ENCODE measurements around the gene PDIA3.
A peak's percentile ranks its signal among the peaks of the same experiment; 100 is the strongest.
"Not testable (repeated sequence)": the region's sequence is repeated elsewhere in the genome, so short reads cannot be mapped to it uniquely, and the experiment has no call there.

The PDIA3 gene

DNA sequence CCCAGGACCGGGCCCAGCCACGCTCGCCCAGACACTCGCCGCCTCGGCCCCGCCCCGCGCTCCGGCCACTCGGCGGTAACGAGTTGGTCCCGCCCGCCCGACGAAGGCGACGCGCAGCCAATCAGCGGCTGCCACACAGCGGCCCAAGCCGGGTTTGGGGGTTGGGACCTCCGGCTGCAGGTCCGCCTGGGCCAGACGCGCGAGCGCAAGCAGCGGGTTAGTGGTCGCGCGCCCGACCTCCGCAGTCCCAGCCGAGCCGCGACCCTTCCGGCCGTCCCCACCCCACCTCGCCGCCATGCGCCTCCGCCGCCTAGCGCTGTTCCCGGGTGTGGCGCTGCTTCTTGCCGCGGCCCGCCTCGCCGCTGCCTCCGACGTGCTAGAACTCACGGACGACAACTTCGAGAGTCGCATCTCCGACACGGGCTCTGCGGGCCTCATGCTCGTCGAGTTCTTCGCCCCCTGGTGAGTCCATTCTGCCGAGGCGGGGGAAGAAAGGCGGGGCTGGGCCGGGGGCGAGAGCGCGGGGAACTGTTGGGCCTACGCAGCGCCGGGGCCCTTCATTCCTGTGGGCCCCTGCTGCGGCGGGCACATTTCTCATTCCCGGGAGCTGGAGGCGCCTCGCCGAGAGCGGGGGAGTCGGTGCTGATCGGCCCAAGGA lies at the start of gene PDIA3:
TSS of gene PDIA3 (plus strand) at position 194 of the 658 bp plus-strand sequence. CDS start at position 296, 102 bp downstream.
- peak; percentile 94 for DNase-seq (ENCODE audit: low spot score)

GRCh38 chr15:43702174-43702573 lies 44.1 kb upstream of the PDIA3 start:
- DNase-seq (ENCODE audit: low spot score) = no peak

DNA sequence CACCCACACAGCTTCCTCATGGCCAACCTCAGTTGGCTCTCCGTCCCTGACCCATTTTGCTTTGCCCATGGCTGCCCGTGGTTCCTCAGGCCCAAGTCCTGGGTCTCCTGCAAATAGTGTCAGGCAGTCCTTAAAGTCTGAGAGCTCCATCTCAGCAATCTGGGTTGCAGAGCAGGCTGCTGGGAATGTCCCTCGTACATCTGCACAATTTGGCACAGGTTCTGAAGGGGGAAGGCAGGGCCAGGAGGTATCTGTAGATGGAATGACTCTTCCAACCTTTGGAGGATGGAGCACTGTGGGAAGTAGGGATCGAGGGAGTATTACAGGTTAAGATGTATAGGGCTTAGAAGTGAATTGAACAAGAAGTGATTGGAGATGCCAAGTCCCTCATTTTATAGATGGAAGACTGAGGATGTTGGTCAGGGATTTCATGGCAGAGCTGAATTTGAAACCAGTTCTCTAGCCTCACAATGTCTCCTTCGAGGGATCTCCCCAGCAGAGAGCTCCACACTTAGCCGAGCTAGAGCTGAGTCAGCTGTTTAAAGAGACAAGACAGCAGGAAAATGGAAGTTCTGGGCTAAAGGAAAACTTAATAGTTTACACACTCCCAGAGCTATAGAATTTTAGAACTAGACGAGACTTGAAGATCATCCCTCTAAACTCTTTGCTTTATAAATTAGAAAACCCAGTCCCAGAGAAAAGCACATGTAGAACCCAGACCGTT lies 43.4 kb upstream of the PDIA3 start:
- DNase-seq (ENCODE audit: low spot score) = no peak

GRCh38 chr15:43710431-43711131 lies 35.7 kb upstream of the PDIA3 start:
- DNase-seq (ENCODE audit: low spot score) = not testable (repeated sequence)

GRCh38 chr15:43723151-43723550 lies 23.1 kb upstream of the PDIA3 start:
- no peak for DNase-seq (ENCODE audit: low spot score)

DNA sequence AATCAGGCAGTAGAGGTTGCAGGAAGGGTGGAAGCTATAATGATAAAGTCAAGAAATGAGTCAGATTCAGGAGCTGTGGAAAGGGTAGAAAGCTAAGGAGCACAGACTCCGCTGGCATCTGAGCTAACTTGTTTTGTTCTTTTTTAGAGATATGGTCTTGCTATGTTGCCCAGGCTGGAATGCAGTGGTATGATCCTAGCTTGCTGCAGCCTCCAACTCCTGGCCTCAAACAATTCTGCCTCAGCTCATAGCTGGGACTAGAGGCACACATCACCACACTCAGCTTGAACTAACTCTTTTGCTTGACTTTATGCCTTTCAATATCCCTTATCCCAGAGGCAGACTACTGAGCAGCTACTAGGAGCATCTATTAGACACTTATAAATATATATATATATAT lies 19.9 kb upstream of the PDIA3 start:
- not testable (repeated sequence) for DNase-seq (ENCODE audit: low spot score)

- not testable (repeated sequence) for DNase-seq (ENCODE audit: low spot score)
These were observed 18.0 kb upstream of the PDIA3 start for GRCh38 chr15:43728053-43728725.

DNA sequence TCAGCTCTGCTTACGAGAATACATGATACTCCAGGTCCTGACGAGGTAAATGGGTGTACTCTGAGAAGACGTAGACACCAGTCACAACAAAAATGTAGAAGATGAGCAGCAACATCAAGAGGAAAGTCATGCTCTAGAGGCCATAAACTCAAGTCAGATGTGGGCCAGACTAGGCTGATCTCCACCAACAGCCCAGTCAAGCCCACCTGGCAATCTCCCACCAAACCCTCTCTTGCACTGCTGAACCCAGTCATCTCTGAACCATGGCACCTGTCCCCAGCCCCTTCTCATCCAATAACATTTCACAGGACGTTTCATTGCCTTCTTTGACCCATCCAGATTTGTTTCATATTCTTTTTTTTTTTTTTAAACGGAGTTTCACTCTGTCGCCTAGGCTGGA lies 10.8 kb upstream of the PDIA3 start:
- DNase-seq (ENCODE audit: low spot score) = no peak

DNA sequence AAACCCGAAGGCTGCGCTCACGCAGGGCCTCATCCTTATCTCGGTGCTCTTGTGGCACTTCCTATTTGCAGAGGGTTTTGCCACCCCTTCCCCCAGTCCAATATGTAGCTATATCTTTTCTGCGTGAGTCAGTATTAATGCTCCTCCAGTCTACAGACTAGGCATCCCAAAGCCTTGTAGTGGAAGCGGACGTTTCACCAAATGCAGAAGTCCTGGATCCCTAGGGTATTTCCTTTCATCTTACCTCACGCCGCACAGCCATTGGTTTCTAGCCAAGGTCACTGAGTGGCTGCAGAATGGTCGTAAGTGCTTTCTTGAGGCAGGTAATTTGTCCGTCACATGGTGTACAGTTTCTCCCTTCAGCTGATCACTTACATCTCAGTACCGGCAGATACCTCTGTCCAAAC lies 668 bp downstream of the PDIA3 start:
- peak; percentile 37 for DNase-seq (ENCODE audit: low spot score)

DNA sequence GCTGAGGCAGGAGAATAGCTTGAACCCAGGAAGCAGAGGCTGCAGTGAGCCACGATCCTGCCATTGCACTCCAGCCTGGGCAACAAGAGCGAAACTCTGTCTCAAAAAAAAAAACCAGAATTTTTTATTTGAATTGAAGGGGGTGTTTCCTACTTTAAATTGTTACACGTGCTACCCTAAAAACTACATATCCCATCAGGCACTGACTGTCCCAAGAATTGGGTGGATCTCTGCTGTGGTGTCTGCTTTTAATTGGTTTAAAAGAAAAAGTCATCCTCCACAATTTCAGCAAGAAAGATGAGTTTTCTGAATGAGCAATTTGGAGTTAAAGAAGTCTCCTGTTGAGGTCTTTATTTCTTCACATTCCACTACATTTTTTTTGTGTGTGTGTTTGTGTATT lies 2.1 kb downstream of the PDIA3 start:
- no peak for DNase-seq (ENCODE audit: low spot score)

GRCh38 chr15:43749690-43750345 lies 3.6 kb downstream of the PDIA3 start:
- DNase-seq (ENCODE audit: low spot score) = no peak

DNA sequence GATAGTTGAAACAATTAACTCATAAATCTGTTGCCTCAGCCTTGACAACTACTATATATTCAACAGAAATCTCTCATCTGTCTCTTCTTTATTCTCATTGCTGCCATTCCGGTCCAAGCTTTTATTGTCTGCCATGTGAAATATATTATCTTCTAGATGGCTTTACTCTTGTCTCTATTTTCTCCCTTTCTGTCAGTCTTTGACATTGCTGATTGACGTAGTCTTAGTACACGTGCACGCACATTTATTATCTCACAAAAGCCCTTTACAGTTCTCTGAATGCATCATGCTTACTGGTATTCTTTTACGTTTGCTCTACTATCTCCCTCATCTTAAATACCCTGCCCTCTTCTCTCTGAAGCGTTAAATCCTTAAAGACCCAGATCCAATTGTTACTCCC lies 5.6 kb downstream of the PDIA3 start:
- no peak for DNase-seq (ENCODE audit: low spot score)

- no peak for DNase-seq (ENCODE audit: low spot score)
These were observed 16.6 kb downstream of the PDIA3 start for GRCh38 chr15:43762824-43763223.

GRCh38 chr15:43763819-43764446 lies 17.7 kb downstream of the PDIA3 start:
- no peak for DNase-seq (ENCODE audit: low spot score)

DNA sequence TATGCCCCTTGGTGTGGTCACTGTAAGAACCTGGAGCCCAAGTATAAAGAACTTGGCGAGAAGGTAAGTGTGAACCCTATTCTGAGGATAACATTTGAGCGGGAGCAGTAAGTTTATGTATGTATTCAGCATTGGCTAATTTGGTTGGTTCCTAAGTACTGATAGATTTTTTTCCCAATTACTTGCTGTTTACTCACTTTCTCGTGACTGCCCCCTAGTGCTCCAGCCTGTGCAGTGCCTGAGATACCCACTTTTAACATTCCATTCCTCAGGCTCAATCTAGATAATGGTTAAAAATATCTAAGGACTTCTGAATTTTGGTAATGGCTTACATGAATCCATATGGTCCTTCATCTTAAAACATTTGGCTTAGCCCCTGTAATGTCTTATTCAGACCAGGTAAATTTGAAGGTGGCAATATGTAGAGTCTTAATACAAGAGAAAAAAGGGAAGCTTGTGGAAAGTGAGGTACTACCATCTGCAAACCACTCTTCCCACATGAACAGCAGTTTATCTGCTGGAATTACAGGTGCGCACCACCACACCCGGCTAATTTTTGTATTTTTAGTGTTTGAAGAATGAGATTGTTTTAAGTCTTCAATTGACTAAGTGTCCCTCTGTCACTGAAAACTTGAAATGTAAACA lies 23.5 kb downstream of the PDIA3 start:
- peak; percentile 50 for DNase-seq (ENCODE audit: low spot score)

DNA sequence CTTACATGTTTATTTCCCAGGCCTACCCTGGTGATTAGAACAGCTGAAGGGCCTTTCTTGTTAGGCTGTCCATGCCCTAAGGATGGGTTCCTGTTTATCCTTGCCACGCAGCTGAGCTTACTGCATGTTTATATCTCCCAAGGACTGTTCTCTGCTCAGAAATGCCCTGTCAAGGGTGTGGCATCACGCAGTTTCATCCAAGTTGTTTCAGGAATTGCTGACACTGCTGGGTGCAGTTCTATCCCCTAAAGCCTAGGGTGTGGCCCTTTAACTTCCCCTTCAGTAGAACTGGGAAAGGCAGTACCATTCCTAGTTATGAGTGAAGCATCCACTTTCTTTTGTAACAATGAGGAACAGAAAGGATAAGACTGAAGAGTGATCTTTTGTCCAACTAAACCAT lies 25.6 kb downstream of the PDIA3 start:
- DNase-seq (ENCODE audit: low spot score) = no peak

- DNase-seq (ENCODE audit: low spot score) = no peak
These were observed 26.4 kb downstream of the PDIA3 start for GRCh38 chr15:43772624-43773023.

- DNase-seq (ENCODE audit: low spot score) = no peak
These were observed 27.8 kb downstream of the PDIA3 start for GRCh38 chr15:43774062-43774461.

DNA sequence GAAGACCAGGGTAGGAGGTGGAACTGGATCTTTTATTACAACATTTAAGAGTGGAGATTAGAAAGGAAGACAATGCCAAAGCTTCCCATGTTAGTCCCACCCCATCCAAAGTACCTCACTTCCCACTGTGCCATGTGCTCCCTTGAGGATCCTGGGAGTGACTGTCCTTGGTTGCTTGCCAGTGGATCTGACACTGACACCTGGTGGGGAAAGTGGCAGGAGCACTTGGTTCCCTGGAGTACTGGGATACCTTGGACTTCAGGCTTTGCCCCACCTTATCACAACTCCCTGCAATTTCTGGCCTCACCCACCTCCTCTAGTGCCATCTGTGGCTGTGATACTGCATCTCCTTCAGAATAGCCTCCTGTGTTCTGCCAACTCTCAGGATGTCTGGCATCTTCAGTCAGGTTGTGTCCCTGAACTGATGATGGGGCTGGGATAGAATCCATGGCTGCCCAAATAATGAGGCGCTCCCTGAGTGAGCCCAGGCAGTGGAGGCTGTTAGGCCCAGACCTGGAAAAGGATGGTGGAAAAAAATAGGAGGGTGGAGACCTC lies 29.2 kb downstream of the PDIA3 start:
- DNase-seq (ENCODE audit: low spot score) = peak; percentile 95

DNA sequence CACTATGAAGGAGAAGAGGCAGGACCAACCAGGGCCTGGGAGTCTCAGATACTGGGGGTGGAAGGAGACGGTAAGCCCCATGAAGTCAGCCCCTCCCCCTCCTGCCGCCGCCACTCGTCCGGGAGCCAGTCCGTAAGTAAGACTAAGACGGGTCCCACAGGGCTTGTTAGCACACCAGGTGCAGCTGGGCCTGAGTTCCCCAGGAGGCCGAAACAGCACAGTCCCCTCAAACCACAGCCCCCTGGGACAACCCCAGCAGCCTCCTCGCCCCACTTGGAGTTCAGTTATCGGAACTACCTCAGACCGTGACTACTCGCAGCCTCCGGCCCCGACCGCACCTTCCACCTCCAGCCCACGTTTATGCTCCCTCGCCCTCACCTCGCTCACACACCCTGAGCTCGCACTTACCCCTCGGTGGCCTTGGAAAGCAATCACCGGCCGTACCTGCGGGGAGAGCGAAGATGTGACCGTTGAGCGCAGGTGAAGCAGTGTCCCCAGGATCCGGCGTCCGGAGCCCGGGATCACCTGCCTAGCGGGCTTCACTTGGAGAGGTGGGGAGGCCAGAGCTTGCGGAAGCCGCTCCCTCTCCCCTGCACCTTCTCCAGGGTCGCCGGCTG lies 30.0 kb downstream of the PDIA3 start:
- DNase-seq (ENCODE audit: low spot score) = peak; percentile 40

All from LoVo (cell line).